Lower lobe of right lung (tissue), 2 donors: Measurements from ENCODE around the gene KLC3. TPM values are rescaled to one million over a fixed set of nuclear protein-coding genes. Genes with fewer than 3 reads are reported as not detected.

ENCODE experiments used
- ATAC-seq, 2 donors: fragments of 200-7000 bp; cut with Tn5 transposase; one replicate each; pipeline ENCODE4 v1.9.1; 2020 to 2022; ENCODE audit warnings: mild to moderate bottlenecking in 2 of 2, moderate library complexity in 2 of 2
- DNase-seq: peaks from one replicate; pipeline ENCODE4 v3.0.0-alpha.2; 2020
- H3K27ac ChIP-seq: fragments of 200-600 bp; one replicate; pipeline ENCODE4 v1.8.0; 2022
- H3K27me3 ChIP-seq: fragments of 200-600 bp; one replicate; pipeline ENCODE4 v1.8.0; 2022; ENCODE audit warnings: low read depth
- H3K36me3 ChIP-seq: fragments of 200-600 bp; one replicate; pipeline ENCODE4 v1.8.0; 2022; ENCODE audit warnings: mild to moderate bottlenecking
- H3K4me1 ChIP-seq: fragments of 200-600 bp; one replicate; pipeline ENCODE4 v1.8.0; 2022
- H3K4me3 ChIP-seq: fragments of 200-600 bp; one replicate; pipeline ENCODE4 v1.8.0; 2022; ENCODE audit warnings: mild to moderate bottlenecking
- H3K9me3 ChIP-seq: fragments of 200-600 bp; one replicate; pipeline ENCODE4 v1.8.0; 2022
- CTCF ChIP-seq: fragments of 200-600 bp; IDR thresholded peaks from one replicate; pipeline ENCODE4 v1.8.0; 2022; ENCODE audit warnings: antibody characterized with exemption, mild to moderate bottlenecking
- intact Hi-C: fragments of 100-400 bp; cut with DNase I; formaldehyde crosslinking; loops from one replicate; pipeline ENCODE4 v1.11.0; 2022
- total RNA-seq: library from RNA; stranded (reverse); fragmentation: NEBNext Ultra II Directional; extraction: Animal tissue kit (Norgen Biotek cat#: 25700); gene quantifications from one replicate; pipeline ENCODE4 v1.2.1, GENCODE V29; 2021
- donor health status: DM: no; HTN: yes; CAD: no; lungs with severe emphysema.

KLC3 gene
- total RNA-seq, 1 donor from 2014 or later: 1.4 TPM

- peaks cover 47% of the 10 kb centered on the region for H3K36me3 ChIP-seq
- H3K9me3 ChIP-seq: no peaks in the 10 kb centered on the region
- no peak overlapping the region for H3K27ac ChIP-seq
- no peaks in the 10 kb centered on the region for H3K27me3 ChIP-seq
- no peak for DNase-seq
- intact Hi-C loops: no loop called here
- no peaks in the 10 kb centered on the region for H3K4me1 ChIP-seq
- H3K4me3 ChIP-seq: no peak overlapping the region
- TF ChIP-seq CTCF: no peak
- ATAC-seq: no peak
Observed at GRCh38 chr19:45357445-45357783, 16.9 kb downstream of the KLC3 start.

DNA sequence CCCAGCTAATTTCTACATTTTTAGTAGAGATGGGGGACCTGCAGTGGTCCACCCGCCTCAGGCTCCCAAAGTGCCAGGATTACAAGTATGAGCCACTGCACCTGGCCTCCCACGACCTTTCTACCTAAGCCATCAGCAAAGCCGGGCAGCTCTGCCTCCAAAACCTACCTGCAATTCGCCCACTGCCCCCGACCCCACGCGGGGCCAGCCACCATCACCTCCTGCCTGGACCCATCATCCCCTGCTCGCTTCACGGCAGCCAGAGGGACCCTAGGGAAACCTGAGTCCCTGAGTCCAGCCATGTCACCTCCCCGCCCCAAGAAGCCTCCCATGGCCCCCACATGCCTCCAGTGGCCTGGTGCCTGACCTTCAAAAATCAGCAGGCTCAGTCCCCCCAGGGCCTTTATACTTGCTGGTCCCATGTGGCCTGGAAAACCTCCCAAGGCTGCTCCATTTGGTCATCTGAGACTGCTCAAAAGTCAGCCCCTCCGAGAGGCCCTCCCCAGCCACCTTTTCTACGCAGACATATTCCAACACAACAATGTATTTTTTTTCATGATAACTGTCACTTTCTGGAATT lies 17.8 kb downstream of the KLC3 start:
- Histone ChIP-seq H3K27ac (no peak overlapping the region), H3K9me3 (no peaks in the 10 kb centered on the region), H3K4me1 (no peaks in the 10 kb centered on the region), H3K36me3 (peaks cover 38% of the 10 kb centered on the region), H3K4me3 (no peak overlapping the region), H3K27me3 (no peaks in the 10 kb centered on the region)
- TF ChIP-seq CTCF: no peak
- ATAC-seq (no peak), DNase-seq (no peak)
- intact Hi-C loops: no loop called here

DNA sequence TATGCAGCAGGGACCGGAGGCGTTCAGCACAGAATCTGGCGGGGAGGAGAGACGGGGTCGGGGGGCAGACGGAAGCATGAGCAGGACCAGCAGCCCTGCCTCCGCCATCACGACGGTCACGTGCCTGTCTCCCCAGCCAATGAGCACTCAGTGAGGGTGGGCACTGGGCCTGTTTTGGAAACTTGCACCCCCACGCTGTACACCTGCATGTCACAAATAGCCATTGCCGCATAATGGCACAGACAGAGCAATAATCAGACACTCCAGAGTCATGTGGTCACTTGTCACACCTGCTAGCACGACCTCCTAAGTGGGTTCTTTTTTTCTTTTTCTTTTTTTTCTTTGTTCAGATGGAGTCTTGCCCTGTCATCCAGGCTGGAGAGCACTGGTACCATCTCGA lies 21.1 kb downstream of the KLC3 start:
- no peaks in the 10 kb centered on the region for H3K27me3 ChIP-seq
- no peaks in the 10 kb centered on the region for H3K4me1 ChIP-seq
- no peak overlapping the region for H3K27ac ChIP-seq
- intact Hi-C loops: no loop called here
- H3K36me3 ChIP-seq: peaks cover 14% of the 10 kb centered on the region
- H3K4me3 ChIP-seq: no peak overlapping the region
- no peak for DNase-seq
- TF ChIP-seq CTCF: no peak
- H3K9me3 ChIP-seq: no peaks in the 10 kb centered on the region
- ATAC-seq: no peak

DNA sequence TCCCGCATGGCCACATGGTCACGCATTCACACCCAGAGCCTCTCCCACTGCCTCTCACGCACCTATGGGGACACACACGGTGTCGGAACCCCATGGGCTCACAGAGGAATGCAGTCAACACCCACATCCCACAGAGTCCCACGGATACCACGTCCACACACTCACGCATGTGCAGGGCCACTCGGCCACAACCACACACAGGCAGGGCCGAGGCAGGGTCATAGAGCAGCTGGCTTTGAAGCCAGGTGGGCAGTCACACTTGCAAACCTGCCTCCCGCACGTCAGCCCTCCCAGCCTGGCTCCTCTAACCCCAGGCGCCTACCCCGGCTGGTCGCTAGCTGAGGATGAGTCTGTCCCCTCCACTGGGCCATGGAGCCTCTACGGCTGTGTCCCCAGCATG lies 21.7 kb downstream of the KLC3 start:
- ATAC-seq (no peak), DNase-seq (no peak)
- peaks cover 9% of the 10 kb centered on the region for H3K36me3 ChIP-seq
- H3K27ac ChIP-seq: no peak overlapping the region
- intact Hi-C loops: no loop called here
- no peaks in the 10 kb centered on the region for H3K27me3 ChIP-seq
- H3K9me3 ChIP-seq: no peaks in the 10 kb centered on the region
- H3K4me1 ChIP-seq: no peaks in the 10 kb centered on the region
- H3K4me3 ChIP-seq: no peak overlapping the region
- TF ChIP-seq CTCF: no peak

- intact Hi-C loops: no loop called here
- Histone ChIP-seq H3K9me3 (no peaks in the 10 kb centered on the region), H3K27ac (no peak overlapping the region), H3K4me1 (no peaks in the 10 kb centered on the region), H3K4me3 (no peak overlapping the region), H3K36me3 (peaks cover 6% of the 10 kb centered on the region), H3K27me3 (no peaks in the 10 kb centered on the region)
- ATAC-seq: peak in 1 of 2 donors; percentile 17
- no peak for DNase-seq
- no peak for TF ChIP-seq CTCF
Observed at GRCh38 chr19:45363861-45364459, 23.4 kb downstream of the KLC3 start.
